ENCODE data around the gene RHOT2.

RHOT2 gene

DNA sequence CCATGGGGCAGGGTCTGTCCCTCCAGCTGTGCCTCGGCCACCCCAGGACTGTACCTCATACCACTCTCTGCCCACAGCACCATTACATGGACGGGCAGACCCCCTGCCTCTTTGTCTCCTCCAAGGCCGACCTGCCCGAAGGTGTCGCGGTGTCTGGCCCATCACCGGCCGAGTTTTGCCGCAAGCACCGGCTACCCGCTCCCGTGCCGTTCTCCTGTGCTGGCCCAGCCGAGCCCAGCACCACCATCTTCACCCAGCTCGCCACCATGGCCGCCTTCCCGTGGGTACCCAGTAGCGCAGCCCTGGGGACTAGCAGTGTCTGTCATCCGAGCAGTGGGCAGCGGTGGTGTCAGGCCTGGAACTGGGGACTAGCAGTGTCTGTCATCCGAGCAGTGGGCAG, 4.9 kb downstream of the RHOT2 start:
- FAIRE-seq (no peak), DNase-seq (ENCODE audit: insufficient read length, low spot score) (no peak)
- TF ChIP-seq, protein P1, sequence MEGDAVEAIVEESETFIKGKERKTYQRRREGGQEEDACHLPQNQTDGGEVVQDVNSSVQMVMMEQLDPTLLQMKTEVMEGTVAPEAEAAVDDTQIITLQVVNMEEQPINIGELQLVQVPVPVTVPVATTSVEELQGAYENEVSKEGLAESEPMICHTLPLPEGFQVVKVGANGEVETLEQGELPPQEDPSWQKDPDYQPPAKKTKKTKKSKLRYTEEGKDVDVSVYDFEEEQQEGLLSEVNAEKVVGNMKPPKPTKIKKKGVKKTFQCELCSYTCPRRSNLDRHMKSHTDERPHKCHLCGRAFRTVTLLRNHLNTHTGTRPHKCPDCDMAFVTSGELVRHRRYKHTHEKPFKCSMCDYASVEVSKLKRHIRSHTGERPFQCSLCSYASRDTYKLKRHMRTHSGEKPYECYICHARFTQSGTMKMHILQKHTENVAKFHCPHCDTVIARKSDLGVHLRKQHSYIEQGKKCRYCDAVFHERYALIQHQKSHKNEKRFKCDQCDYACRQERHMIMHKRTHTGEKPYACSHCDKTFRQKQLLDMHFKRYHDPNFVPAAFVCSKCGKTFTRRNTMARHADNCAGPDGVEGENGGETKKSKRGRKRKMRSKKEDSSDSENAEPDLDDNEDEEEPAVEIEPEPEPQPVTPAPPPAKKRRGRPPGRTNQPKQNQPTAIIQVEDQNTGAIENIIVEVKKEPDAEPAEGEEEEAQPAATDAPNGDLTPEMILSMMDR (IDR thresholded peaks at IDR 0.05; ENCODE audit: insufficient read depth, missing control alignments): no peak

DNA sequence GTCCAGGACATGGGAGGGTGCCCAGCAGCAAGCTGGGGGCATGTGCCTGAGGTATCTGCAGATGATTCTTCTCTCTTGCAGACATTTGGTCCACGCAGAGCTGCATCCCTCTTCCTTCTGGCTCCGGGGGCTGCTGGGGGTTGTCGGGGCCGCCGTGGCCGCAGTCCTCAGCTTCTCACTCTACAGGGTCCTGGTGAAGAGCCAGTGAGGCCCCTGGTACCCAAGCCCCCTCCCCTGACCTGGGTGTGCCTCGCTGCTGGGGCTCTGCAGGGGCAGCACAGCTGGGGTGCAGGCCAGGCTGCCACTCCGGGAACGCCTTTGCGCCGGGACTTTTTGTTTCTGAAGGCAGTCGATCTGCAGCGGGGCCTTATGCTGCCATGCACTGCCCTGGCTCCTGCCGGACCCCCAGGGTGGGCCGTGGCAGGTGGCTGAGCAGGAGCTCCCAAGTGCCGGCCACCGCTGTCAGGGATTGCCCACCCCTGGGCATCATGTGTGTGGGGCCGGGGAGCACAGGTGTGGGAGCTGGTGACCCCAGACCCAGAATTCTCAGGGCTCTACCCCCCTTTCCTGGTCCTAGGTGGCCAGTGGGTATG, 5.6 kb downstream of the RHOT2 start:
- DNase-seq (ENCODE audit: insufficient read length, low spot score) (no peak), FAIRE-seq (no peak)
- TF ChIP-seq, protein P1 (IDR thresholded peaks at IDR 0.05; ENCODE audit: insufficient read depth, missing control alignments): no peak

DNA sequence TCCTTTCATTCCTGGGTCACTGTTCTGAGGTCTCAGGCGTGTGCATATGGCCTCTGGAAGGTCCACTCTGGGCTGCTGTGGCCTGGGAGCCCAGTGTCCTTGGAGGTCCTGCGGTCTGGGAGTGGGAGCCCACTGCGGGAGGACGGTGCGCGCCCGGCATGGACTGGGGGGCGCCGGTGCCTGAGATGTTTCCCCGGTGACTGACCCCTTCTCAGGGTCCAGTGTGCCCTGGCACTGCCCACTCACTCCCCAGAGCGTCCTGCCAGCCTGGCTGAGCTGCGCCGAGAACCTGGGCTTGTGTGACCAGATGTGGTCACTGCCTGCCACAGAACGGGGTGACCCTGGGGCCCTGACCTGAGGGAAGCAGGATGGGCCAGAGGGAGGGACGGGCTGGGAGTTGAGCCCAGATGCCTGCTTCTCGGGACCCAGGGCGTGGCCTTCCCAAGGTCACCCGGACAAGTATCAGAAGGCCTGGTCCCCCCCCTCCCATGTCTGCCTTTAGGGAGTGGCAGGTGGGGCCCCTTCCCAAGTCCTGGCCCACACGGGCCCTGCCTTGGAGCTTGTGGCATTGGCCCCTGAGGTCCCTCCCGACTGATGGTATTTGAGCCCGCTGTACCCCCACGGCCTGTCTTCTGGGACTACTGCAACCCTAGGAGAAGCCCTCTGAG, 6.4 kb downstream of the RHOT2 start:
- no peak for FAIRE-seq
- TF ChIP-seq, protein P1 (IDR thresholded peaks at IDR 0.05; ENCODE audit: insufficient read depth, missing control alignments): no peak
- no peak for DNase-seq (ENCODE audit: insufficient read length, low spot score)

DNA sequence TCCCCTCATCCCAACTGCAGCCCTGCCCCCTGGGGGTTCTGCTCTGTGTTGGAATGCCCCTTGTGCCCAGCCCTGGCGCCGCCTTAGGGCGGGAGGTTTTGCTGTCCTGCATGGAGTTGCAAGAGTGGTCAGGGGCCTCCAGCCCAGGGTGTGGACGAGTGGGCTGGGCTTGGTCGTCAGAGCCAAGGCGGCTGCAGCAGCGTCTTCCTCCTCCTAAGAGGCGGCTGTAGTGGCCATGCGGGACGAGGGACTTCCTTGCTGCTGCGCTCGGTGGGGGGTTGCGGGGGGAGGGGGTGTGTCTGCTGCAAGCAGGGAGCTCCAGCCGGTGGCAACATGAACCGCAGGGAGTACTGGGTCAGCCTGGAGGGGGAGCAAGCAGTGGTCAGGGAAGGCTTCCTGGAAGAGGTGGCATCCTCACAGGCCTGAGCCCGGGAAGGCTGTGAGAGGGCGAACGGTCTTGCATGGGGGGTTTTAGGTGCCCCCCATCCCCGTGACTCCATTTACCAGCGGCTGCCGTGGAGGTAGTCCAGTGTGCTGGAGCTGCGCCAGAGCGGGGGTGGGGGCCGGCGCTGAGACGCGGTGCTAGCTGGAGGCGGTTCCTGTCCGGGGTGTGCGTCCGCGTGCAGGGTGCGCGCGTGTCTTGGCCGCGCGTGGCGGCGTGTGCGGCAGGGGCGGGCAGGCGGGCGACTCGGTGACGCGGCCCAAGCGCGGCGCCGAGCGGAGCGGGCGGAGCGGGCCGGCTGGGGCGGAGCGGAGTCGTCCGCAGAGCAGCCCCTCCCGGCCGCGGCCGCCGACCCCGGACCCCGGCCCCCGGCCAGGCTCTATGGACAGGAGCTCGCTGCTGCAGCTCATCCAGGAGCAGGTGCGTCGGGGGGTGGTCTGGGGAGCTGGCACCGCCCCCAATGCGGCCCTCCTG, 7.3 kb downstream of the RHOT2 start, which contains the start of gene RHBDL1:
Gene RHBDL1, plus strand, starts transcription at position 704 of the 916 bp plus-strand sequence. Its CDS starts 120 bp downstream, at position 824.
- FAIRE-seq (no peak), DNase-seq (ENCODE audit: insufficient read length, low spot score) (no peak)
- TF ChIP-seq, protein P1 (IDR thresholded peaks at IDR 0.05; ENCODE audit: insufficient read depth, missing control alignments): no peak

DNA sequence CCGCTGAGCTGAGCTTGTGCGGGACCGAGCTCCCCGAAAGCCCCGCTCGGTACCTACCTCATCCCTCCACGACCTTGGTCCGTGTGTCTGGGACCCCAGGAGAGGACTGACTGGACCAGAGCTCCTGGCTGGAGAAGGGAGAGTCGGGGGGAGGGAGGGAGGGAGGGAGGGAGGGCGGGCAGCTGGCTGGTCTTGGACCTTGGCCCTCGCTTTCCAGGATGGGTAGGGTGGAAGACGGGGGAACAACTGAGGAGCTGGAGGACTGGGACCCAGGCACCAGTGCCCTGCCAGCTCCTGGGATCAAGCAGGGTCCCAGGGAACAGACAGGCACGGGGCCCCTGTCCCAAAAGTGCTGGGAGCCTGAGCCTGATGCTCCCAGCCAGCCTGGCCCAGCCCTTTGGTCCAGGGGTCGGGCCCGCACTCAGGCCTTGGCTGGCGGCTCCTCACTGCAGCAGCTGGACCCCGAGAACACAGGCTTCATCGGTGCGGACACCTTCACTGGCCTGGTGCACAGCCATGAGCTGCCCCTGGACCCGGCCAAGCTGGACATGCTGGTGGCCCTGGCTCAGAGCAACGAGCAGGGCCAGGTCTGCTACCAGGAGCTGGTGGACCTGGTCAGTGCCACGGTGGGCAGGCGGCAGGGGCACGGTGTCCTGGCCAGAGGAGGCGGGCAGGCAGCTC, 8.1 kb downstream of the RHOT2 start:
- DNase-seq (ENCODE audit: insufficient read length, low spot score): no peak
- TF ChIP-seq, protein P1 (IDR thresholded peaks at IDR 0.05; ENCODE audit: insufficient read depth, missing control alignments): no peak
- FAIRE-seq: no peak

DNA sequence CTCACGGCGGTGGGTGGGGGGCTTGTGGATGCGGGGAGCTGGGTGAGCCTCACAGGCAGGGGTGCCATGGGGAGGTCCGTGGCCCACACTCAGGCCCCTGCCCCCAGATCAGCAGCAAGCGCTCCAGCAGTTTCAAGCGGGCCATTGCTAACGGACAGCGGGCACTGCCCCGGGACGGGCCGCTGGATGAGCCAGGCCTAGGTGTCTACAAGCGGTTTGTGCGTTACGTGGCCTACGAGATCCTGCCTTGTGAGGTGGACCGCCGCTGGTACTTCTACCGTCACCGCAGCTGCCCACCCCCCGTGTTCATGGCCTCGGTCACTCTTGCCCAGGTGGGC, 8.6 kb downstream of the RHOT2 start:
- TF ChIP-seq, protein P1 (IDR thresholded peaks at IDR 0.05; ENCODE audit: insufficient read depth, missing control alignments): no peak
- no peak for DNase-seq (ENCODE audit: insufficient read length, low spot score)
- FAIRE-seq: no peak

All from D721Med (cell line).